Kidney epithelial cell (primary cell): Measurements from ENCODE around the gene LRRC49. TPM values are rescaled to one million over a fixed set of nuclear protein-coding genes. Genes with fewer than 3 reads are reported as not detected.
A peak's percentile ranks its signal among the peaks of the same experiment; 100 is the strongest.

ENCODE experiments used
- DNase-seq: peaks from one replicate; pipeline ENCODE4 v3.0.0-alpha.2; 2010; ENCODE audit warnings: low read depth
- H3K27me3 ChIP-seq: 2 replicates; pipeline ENCODE4 v1.6.0; 2011; ENCODE audit warnings: low read length; ENCODE audit not compliant: control insufficient read depth, insufficient read depth
- H3K36me3 ChIP-seq: 2 replicates; pipeline ENCODE4 v1.5.1; 2011; ENCODE audit warnings: low read length; ENCODE audit not compliant: control insufficient read depth, insufficient read depth
- H3K4me3 ChIP-seq: 2 replicates; pipeline ENCODE4 v1.5.1; 2011; ENCODE audit warnings: low read depth, mild to moderate bottlenecking, control low read depth, low read length
- CTCF ChIP-seq: IDR thresholded peaks from 2 replicates; pipeline ENCODE4 v1.5.1; 2011; ENCODE audit warnings: mild to moderate bottlenecking, moderate library complexity, low read length, control low read depth, inconsistent platforms; ENCODE audit not compliant: insufficient read depth, poor library complexity, severe bottlenecking
- total RNA-seq: library from RNA; depleted of rRNA; stranded (reverse); fragments of >200 nt; gene quantifications from 2 replicates; pipeline ENCODE4 v1.2.3, GENCODE V29; 2015

LRRC49 gene
- total RNA-seq, 1 donor from 2014 or later: 62.0 TPM

DNA sequence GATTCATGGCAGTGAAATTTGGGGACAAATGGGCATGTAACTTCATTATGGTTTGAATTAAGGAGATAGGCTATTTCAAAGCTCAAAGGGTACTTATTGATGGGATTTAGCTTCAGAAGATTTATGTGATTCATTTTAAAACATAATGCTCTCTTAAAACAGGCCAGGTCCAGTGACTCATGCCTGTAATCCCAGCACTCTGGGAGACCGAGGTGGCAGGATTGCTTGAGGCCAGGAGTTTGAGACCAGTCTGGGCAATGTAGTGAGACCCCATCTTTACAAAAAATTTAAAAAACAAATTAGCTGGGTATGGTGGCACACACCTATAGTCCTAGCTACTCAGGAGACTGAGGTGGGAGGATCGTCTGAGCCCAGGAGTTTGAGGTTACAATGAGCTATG is 11.8 kb upstream of the LRRC49 start:
- no peak overlapping the region for H3K4me3 ChIP-seq
- H3K36me3 ChIP-seq: no peaks in the 10 kb centered on the region
- TF ChIP-seq CTCF: no peak
- no peaks in the 10 kb centered on the region for H3K27me3 ChIP-seq
- no peak for DNase-seq

DNA sequence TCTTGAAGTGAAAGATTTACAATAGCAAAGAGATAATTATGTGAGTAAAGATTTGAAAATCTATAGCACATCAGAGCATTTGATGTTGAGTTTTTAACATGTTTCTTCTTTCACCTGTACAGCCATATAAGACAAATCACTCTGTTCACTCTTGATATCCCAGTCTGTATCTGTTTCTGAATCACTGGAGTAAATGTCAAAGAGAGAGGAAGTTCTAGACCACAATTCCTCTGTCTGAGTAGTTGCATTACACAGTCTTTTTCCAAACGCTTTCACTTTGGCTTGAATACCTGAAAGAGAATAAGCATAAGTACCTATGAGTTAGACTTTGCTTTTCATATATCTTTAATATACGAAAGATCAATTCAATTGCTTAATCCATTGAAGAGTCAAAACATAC is 10.3 kb upstream of the LRRC49 start:
- DNase-seq: no peak
- Histone ChIP-seq H3K36me3 (no peaks in the 10 kb centered on the region), H3K4me3 (no peak overlapping the region), H3K27me3 (no peaks in the 10 kb centered on the region)
- TF ChIP-seq CTCF: no peak

GRCh38 chr15:70892912-70893560 is 410 bp downstream of the LRRC49 start:
- H3K4me3 ChIP-seq: peak overlapping the region; percentile 65
- DNase-seq: no peak
- H3K27me3 ChIP-seq: no peaks in the 10 kb centered on the region
- TF ChIP-seq CTCF: peak; percentile 67
- no peaks in the 10 kb centered on the region for H3K36me3 ChIP-seq

GRCh38 chr15:70902107-70902506 is 9.5 kb downstream of the LRRC49 start:
- H3K36me3 ChIP-seq: no peaks in the 10 kb centered on the region
- H3K4me3 ChIP-seq: no peak overlapping the region
- peak; percentile 63 for DNase-seq
- no peaks in the 10 kb centered on the region for H3K27me3 ChIP-seq
- no peak for TF ChIP-seq CTCF

- peaks cover 2% of the 10 kb centered on the region for H3K36me3 ChIP-seq
- TF ChIP-seq CTCF: no peak
- DNase-seq: no peak
- no peaks in the 10 kb centered on the region for H3K27me3 ChIP-seq
- no peak overlapping the region for H3K4me3 ChIP-seq
These were observed 14.2 kb downstream of the LRRC49 start for GRCh38 chr15:70906842-70907241.
